Left kidney (tissue), 2 donors: ENCODE results near the gene IL22RA2. TPM values are rescaled to one million over a fixed set of nuclear protein-coding genes. Genes with fewer than 3 reads are reported as not detected.
A peak's percentile ranks its signal among the peaks of the same experiment; 100 is the strongest.

Source experiments
- DNase-seq: peaks from one replicate; pipeline ENCODE4 v3.0.0-alpha.2; 2013
- polyA plus RNA-seq: library from polyadenylated mRNA; unstranded; fragments of 120-200 nt; gene quantifications from one replicate; pipeline ENCODE4 v1.2.1, GENCODE V29; 2013; ENCODE audit not compliant: insufficient read length

Gene IL22RA2
- polyA plus RNA-seq, 1 donor, result not detected

- no peak for DNase-seq
Observed at GRCh38 chr6:137197684-137198645, 24.5 kb upstream of the IL22RA2 start.

DNA sequence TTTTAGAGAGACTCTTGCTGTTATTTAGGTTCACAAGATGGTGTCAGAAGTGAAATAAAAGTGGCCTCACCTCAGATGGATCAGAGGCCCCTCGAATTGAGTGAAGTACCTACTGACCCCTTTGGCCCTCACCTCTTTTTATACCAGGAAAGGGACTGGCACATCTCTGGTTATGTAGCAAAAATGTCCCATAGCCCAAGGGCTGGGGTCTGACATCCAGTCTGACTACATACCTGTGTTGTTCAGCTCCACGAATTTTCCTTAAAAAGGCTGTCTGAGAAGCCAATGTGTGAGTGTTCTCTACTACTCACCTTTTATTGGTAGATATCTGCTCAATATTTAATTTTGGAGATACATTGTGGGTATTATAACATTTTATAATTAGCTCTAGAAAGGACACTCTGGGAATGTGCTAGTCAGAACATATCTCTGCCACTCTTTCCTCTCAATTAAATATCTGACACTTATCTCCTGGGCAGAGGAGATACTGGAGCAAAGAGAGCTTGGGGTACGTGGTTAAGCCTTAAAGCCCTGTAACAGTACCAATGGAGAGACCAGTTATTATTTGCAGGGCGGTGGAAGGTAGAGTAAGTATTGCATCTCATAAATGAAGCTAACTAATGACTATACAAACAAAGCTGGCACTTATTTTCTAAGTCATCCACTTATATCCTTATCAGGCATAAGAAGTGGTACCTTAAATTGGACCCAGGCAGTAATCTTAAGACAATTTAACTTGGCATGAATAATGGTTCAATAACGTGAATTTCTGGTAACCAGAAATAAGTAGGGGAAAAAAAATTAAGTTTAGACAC is 20.0 kb upstream of the IL22RA2 start:
- no peak for DNase-seq

GRCh38 chr6:137192821-137193220 is 19.4 kb upstream of the IL22RA2 start:
- no peak for DNase-seq

GRCh38 chr6:137191670-137192069 is 18.2 kb upstream of the IL22RA2 start:
- peak; percentile 22 for DNase-seq

DNA sequence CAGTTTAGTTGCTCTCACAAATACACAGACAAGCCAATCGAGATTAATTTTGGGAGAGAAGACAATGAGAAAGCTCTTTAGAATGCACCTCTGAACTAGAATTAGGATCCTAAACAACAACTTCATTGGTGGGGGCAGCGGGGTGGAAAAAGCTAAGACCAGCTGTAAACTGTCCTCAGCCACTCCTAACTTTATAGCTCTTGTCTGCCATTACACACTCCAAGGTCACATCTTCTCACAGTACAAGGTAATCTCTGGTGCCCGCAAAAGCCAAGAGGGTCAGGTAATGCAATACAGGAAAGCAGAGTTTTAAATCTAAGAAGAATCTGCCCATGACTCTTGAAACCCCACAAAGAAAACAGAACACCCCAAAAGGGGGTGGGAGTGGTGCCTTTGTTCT is 17.8 kb upstream of the IL22RA2 start:
- no peak for DNase-seq

- no peak for DNase-seq
Observed at GRCh38 chr6:137190583-137191094, 17.2 kb upstream of the IL22RA2 start.

- no peak for DNase-seq
Observed at GRCh38 chr6:137188855-137189254, 15.4 kb upstream of the IL22RA2 start.

- DNase-seq, result no peak
Observed at GRCh38 chr6:137185290-137185689, 11.8 kb upstream of the IL22RA2 start.

DNA sequence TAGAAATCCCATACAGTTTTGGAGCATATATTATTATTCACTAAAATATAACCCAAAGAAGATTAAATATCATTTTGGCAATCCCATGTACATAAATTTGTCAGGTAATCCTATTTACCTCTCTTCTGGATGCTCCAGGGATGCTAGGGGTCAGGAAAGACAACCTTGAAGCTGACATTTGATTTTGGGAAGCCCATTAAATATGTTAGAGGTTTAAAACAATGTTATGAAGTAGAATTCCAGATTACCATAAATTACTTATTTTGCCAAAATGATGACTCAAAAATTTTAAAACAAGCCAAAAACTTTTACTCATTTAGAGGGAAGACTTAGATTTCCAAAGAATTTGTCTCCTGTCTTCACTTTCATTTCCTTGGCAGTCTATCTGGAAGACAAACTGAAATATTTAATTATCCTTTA is 9.2 kb upstream of the IL22RA2 start:
- DNase-seq, result no peak

- no peak for DNase-seq
Observed at GRCh38 chr6:137181891-137182653, 8.6 kb upstream of the IL22RA2 start.

DNA sequence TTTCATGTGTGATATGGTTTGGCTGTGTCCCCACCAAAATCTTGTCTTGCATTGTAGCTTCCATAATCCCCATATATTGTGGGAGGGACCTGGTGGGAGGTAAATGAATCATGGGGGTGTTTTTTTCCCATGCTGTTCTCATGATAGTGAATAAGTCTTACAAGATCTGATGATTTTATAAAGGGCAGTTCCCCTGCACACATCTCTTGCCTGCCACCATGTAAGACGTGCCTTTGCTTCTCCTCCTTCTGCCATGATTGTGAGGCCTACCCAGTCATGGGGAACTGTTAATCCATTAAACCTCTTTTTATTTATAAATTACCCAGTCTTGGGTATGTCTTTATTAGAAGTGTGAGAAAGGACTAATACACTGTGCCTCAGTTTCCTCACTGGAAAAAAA is 4.2 kb upstream of the IL22RA2 start:
- no peak for DNase-seq

DNA sequence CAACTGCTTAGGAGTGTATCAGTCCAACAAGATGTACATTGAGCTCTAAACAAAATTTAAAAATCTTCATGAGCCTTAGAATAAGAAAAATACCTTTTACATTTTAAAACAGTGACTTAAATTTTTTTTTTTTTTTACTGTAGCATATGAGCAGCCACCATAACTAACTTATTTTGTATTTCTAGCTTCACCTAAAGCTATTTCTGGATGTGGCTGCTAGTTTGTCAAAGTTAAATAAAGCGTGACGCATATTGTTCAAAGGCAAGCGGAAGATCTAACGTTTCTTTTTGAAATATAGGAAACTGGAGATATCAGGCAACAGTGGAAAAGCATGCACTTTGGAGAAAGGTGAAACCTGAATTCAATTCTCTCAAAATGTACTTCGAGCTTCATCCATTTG is 3.3 kb upstream of the IL22RA2 start:
- DNase-seq, result no peak

- no peak for DNase-seq
Observed at GRCh38 chr6:137175868-137176245, 2.4 kb upstream of the IL22RA2 start.

DNA sequence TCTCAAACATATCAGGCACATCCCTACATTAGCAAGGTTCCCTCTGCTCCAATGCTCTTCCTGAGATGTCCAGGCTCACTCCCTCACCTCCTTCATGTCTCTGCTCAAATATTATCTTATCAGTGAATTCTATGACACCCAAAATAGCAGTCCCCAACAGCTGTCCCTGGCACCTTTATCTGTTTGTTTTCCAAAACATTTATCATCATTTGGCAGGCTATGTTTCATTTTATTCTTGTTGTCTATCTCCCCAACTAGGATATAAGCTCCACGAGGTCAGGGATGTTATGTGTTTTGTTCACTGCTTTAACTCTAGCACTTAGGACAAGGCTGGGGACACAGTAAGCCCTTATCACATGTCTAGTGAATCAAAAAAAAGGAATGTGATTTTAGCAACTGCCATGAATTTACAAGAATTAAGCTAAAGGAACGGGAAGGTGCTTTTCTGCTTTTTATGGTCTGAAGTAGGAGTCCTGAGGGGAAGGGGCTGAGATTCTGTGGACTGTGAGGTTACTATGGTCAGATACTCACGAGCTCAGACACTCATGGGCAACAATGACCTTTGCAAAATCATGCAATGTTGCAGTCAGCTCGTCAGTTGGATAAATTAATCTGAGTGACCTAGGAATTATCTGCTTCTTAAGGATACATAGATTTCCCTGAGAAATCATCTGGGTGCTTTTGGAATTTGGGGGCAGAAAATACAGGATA is 1.9 kb upstream of the IL22RA2 start:
- no peak for DNase-seq

DNA sequence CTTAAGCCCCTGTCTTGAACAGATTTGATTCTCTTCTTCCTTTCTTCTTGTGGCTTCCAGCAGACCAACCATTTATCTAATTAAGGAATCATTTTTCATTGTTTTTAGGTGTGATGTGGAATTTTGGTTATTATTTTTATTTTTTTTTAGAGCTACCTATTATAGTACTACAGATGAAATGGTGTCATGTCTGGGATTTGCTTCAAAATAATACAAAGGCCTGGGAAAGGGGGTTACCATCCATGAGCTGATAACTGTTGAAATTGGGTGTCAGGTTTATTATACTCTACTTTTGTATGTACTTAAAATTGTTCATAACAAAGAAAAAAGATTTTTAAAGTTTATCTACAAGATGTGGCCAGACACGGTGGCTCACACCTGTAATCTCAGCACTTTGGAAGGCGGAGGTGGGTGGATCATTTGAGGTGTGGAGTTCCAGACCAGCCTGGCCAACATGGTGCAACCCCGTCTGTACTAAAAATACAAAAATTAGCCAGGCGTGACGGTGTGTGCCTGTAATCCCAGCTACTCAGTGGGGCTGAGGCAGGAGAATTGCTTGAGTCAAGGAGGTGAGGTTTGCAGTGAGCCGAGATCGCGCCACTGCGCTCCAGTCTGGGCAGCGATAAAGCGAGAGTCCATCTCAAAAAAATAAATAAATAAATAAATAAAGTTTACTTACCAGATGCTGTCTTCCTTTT is 561 bp downstream of the IL22RA2 start:
- no peak for DNase-seq

- DNase-seq, result no peak
Observed at GRCh38 chr6:137171824-137172733, 1.4 kb downstream of the IL22RA2 start.

DNA sequence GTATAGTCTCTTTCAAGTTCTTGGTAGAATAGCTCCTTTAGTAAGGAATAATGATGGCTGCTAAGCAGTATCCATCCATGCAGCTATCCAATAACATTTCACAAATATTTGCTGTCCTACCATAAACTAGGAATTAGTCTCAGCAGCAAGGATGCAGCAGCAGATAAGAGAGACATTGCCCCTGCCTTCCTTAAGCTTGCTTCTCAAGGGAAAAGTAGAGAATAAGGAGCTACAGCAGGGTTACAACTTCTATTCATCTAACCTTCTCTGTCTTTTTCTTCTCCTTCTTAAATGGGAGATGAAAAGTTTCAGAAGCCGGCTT is 2.4 kb downstream of the IL22RA2 start:
- no peak for DNase-seq

DNA sequence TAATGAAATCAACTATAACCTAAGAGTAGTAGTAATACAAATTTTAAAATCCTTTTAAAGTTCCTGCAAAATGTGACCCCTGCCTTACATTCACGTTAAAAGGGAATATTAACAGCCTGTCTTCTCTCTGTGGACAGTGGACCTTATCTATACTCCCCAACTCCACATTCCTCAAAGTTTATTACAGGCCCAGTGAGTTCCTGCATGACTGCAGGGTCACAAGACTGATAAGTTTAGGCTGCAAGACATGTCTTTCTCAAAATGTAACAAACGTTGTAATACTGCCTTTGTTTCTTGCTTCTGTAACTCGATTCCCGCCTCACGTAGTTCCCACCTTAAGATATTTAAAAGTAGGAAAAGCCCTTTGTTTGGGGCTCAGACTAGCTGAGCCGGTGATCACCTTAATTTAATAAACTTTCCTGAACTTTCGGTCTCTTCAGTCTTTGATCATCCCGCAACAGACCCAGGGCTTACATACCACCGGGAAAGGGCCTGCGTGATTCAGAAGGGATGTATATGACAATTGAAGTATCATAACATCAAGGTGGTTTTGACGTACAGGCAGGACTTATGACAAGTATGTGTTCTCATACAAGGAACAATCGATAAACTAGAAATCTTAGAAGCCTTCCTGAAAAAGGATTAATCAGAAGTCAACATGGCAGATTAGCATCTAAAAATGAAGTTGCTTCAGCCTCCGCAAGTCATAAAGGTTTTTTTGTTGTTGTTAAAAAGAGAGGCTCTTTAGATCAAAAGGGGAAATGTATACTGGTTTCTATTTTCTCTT is 3.0 kb downstream of the IL22RA2 start:
- DNase-seq, result no peak
